Left colon (tissue), 2 donors: Measurements from ENCODE around the gene NCOR2. TPM values are rescaled to one million over a fixed set of nuclear protein-coding genes. Genes with fewer than 3 reads are reported as not detected.

Experiments
- ATAC-seq: fragments of 200-7000 bp; cut with Tn5 transposase; one replicate; pipeline ENCODE4 v1.9.1; 2020; ENCODE audit warnings: mild to moderate bottlenecking, moderate library complexity
- DNase-seq, 2 donors: peaks; one replicate each; pipeline ENCODE4 v3.0.0-alpha.2; 2020
- intact Hi-C, 2 donors: fragments of 100-400 bp; cut with DNase I in 1 of 2; cut with micrococcal nuclease in 1 of 2; formaldehyde crosslinking; loops; one replicate each; pipeline versions ENCODE4 v1.11.2 to v1.14.0; 2022; cut with DNase I, micrococcal nuclease
- total RNA-seq, 2 donors: library from RNA; stranded (reverse); fragmentation: NEBNext Ultra II Directional; extraction: Animal tissue kit (Norgen Biotek cat#: 25700); gene quantifications; one replicate each; pipeline ENCODE4 v1.2.1, GENCODE V29; 2021
- donor health status: DM: no; HTN: no; CAD: no.
- donor health status: DM: yes; HTN: yes; CAD: no.

NCOR2 gene
- total RNA-seq, 2 donors from 2014 or later = 134 to 153 TPM

DNA sequence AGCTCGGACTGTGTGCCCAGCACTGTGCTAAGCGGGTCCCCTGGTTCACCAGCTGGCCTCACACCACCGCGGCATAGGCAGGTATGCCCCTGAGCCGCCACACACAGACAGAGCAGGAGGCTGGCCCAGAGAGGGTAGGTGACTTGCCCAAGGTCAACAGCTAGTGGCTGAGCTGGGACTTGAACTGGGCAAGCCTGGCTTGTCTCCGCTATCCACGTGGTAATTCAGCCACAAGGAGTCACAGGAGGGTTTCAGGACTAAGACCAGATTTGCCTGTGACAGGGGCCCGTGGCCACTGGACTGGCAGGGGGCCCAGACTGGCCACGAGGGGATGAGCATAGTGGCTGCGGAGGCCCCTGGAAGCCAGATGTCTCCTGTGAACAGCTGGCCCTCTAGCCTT, 47.7 kb downstream of the NCOR2 start:
- ATAC-seq = no peak
- intact Hi-C loops = loop anchor here in 1 of 2 donors (10.0 kb wide), 1 partner anchor 45 kb away; the partner anchor contains the start of gene NCOR2
- no peak for DNase-seq

DNA sequence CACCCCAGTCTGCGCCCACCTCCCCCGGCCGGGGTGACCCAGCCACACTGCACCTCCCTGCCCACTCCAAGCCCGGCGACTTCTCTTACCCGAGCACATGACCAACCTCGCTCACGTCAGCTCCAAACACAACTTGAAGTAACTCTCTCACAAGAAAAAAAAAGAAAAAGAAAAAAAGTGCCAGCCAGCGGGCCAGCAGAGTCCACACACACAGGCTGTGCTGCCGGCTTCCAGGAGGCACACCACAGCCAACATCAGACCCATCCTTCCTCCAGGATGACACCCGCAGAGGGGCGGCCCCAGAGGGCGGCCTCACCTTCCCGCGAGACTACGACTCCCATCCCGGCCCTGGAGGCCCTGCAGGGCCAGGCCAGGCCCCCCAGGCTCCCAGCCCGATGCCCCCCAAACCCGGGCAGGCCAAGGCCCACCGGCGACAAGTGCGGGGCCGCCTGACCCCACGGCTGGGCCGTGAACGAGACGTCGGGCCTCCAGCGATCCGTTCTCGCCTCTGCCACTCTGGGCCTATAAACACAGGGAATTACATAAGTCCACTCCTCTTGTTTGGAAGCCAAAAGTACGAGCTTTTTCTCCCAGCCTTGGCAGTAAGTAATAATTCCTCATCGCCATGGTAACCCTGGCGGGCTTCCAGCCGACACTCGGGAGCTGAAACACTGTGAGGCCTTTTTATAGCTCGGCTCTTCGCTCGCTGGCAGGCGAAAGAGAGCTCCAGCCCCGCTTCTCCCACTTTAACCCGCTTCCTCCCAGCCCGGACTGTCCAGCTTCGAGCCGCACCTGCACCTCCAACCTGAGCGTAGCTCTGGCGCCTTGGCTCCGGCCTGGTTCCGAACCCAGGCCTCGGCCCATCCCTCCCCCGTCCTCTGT, 49.1 kb downstream of the NCOR2 start:
- ATAC-seq = peak; percentile 73
- intact Hi-C loops = loop anchor here in 1 of 2 donors (10.0 kb wide), 1 partner anchor 47 kb away; the partner anchor contains the start of gene NCOR2

More for the DNA sequence above, 49.1 kb downstream of the NCOR2 start:
- peak; percentile 98 for DNase-seq
